OCI-LY3 (cell line): Measurements from ENCODE around the gene NKAIN2.
"Not testable (repeated sequence)": the region's sequence is repeated elsewhere in the genome, so short reads cannot be mapped to it uniquely, and the experiment has no call there.

Experiments
- H2AFZ ChIP-seq: fragments of 200-600, 300-600 bp; shearing (Covaris generic); 2 replicates; pipeline ENCODE4 v1.6.0; 2014; ENCODE audit warnings: antibody characterized with exemption, low read depth, low read length
- H3K27ac ChIP-seq: fragments of 200-600, 300-600 bp; sonication (generic); 2 replicates; pipeline ENCODE4 v1.5.1; 2014; ENCODE audit warnings: mild to moderate bottlenecking, low read length, moderate library complexity, mixed read lengths
- H3K27me3 ChIP-seq: fragments of 200-600, 300-600 bp; sonication (generic); 2 replicates; pipeline ENCODE4 v1.6.1; 2014; ENCODE audit warnings: low read depth, low read length, mixed read lengths
- H3K36me3 ChIP-seq: fragments of 200-600, 300-600 bp; sonication (generic); replicated peaks from 2 replicates; pipeline ENCODE3; 2014; ENCODE audit warnings: low read depth, low read length, mixed read lengths
- H3K4me1 ChIP-seq: fragments of 300-600, 200-600 bp; sonication (generic); 2 replicates; pipeline ENCODE4 v1.6.1; 2014; ENCODE audit warnings: low read length, mixed read lengths
- H3K4me2 ChIP-seq: fragments of 200-600, 300-600 bp; sonication (generic); 2 replicates; pipeline ENCODE4 v1.6.1; 2014; ENCODE audit warnings: low read length, mixed read lengths
- H3K4me3 ChIP-seq: fragments of 300-600, 200-600 bp; sonication (generic); 2 replicates; pipeline ENCODE4 v1.5.1; 2014; ENCODE audit warnings: antibody characterized with exemption, mild to moderate bottlenecking, low read length, moderate library complexity
- H3K79me2 ChIP-seq: fragments of 300-600, 200-600 bp; shearing (Covaris generic); 2 replicates; pipeline ENCODE4 v1.6.1; 2014; ENCODE audit warnings: mild to moderate bottlenecking, low read length, mixed read lengths
- H3K9ac ChIP-seq: fragments of 300-600, 200-600 bp; shearing (Covaris generic); 2 replicates; pipeline ENCODE4 v1.6.0; 2014; ENCODE audit warnings: mild to moderate bottlenecking, low read length, moderate library complexity
- H3K9me3 ChIP-seq: fragments of 200-600, 300-600 bp; shearing (Covaris generic); 2 replicates; pipeline ENCODE4 v1.6.1; 2014; ENCODE audit warnings: low read length, mixed read lengths; ENCODE audit not compliant: insufficient read depth
- H4K20me1 ChIP-seq: fragments of 200-600, 300-600 bp; sonication (generic); 2 replicates; pipeline ENCODE4 v1.6.1; 2016; ENCODE audit warnings: low read length, mixed read lengths; ENCODE audit not compliant: insufficient read depth
- EZH2phosphoT487 ChIP-seq: fragments of 200-600 bp; shearing (Covaris generic); IDR thresholded peaks from 2 replicates; pipeline ENCODE4 v1.6.1; 2018; ENCODE audit warnings: antibody characterized with exemption, mixed run types, low read depth
- TF ChIP-seq, protein P1 (sequence below): fragments of 200-600, 300-600 bp; sonication (generic); IDR thresholded peaks from 2 replicates; pipeline ENCODE4 v1.5.1; 2014; ENCODE audit warnings: antibody characterized with exemption, low read length, low read depth

The NKAIN2 gene

GRCh38 chr6:123980311-123980710 is 176.6 kb downstream of the NKAIN2 start:
- no peak overlapping the region for H3K4me2 ChIP-seq

GRCh38 chr6:123986938-123987337 is 183.3 kb downstream of the NKAIN2 start:
- peak overlapping the region; percentile 33; the same call in 1 of the 2 replicates for H3K9ac ChIP-seq
- no peak for TF ChIP-seq EZH2phosphoT487
- TF ChIP-seq, protein P1, sequence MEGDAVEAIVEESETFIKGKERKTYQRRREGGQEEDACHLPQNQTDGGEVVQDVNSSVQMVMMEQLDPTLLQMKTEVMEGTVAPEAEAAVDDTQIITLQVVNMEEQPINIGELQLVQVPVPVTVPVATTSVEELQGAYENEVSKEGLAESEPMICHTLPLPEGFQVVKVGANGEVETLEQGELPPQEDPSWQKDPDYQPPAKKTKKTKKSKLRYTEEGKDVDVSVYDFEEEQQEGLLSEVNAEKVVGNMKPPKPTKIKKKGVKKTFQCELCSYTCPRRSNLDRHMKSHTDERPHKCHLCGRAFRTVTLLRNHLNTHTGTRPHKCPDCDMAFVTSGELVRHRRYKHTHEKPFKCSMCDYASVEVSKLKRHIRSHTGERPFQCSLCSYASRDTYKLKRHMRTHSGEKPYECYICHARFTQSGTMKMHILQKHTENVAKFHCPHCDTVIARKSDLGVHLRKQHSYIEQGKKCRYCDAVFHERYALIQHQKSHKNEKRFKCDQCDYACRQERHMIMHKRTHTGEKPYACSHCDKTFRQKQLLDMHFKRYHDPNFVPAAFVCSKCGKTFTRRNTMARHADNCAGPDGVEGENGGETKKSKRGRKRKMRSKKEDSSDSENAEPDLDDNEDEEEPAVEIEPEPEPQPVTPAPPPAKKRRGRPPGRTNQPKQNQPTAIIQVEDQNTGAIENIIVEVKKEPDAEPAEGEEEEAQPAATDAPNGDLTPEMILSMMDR: no peak
- H3K36me3 ChIP-seq: no peaks in the 10 kb centered on the region
- H3K27me3 ChIP-seq: no peaks in the 10 kb centered on the region
- peak overlapping the region; percentile 60 for H3K4me2 ChIP-seq
- H3K27ac ChIP-seq: peak overlapping the region; percentile 84
- peak overlapping the region; percentile 80 for H2AFZ ChIP-seq
- H3K4me1 ChIP-seq: peaks cover 27% of the 10 kb centered on the region
- peak overlapping the region; percentile 42 for H3K4me3 ChIP-seq
- H4K20me1 ChIP-seq: no peaks in the 10 kb centered on the region
- H3K79me2 ChIP-seq: no peaks in the 10 kb centered on the region
- no peaks in the 10 kb centered on the region for H3K9me3 ChIP-seq

More at GRCh38 chr6:123980311-123980710, 176.6 kb downstream of the NKAIN2 start:
- Histone ChIP-seq H3K79me2 (no peaks in the 10 kb centered on the region), H2AFZ (no peak overlapping the region), H3K27me3 (no peaks in the 10 kb centered on the region), H4K20me1 (no peaks in the 10 kb centered on the region), H3K9me3 (no peaks in the 10 kb centered on the region), H3K27ac (no peak overlapping the region), H3K36me3 (no peaks in the 10 kb centered on the region), H3K9ac (no peak overlapping the region), H3K4me3 (no peak overlapping the region), H3K4me1 (peaks cover 1% of the 10 kb centered on the region)
- TF ChIP-seq, protein P1: no peak
- TF ChIP-seq EZH2phosphoT487: no peak

- not testable (repeated sequence) for H3K79me2 ChIP-seq, H3K36me3 ChIP-seq, H3K4me3 ChIP-seq, H2AFZ ChIP-seq, H3K9me3 ChIP-seq, H3K9ac ChIP-seq, H4K20me1 ChIP-seq, H3K27ac ChIP-seq, H3K4me2 ChIP-seq, H3K27me3 ChIP-seq
- peaks cover 27% of the 10 kb centered on the region for H3K4me1 ChIP-seq
Observed at GRCh38 chr6:123989918-123990317, 186.3 kb downstream of the NKAIN2 start.

DNA sequence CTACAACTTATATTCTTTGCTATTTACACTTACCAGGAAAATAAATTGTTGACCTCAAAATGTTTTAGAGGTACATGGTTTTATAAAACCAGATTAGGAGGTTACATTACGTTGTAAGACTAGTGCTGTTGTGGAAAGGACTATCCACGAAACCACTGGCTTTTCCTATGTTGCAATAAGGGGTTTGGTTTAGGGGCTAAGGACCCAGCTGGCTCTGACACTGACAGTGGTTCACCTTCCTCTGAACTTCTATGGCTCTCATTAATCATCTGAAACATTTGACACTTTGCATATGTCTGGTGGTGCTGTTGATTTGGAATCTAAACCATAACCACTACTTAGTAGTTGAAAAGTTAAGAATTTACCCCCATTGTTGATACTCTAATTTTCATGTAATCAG is 186.7 kb downstream of the NKAIN2 start:
- Histone ChIP-seq H3K4me1 (peaks cover 25% of the 10 kb centered on the region), H3K9ac (no peak overlapping the region), H2AFZ (no peak overlapping the region), H3K27ac (no peak overlapping the region), H3K36me3 (no peaks in the 10 kb centered on the region), H3K4me2 (no peak overlapping the region), H3K27me3 (no peaks in the 10 kb centered on the region), H3K4me3 (no peak overlapping the region), H3K9me3 (no peaks in the 10 kb centered on the region), H3K79me2 (no peaks in the 10 kb centered on the region), H4K20me1 (no peaks in the 10 kb centered on the region)
- TF ChIP-seq, protein P1: no peak
- TF ChIP-seq EZH2phosphoT487: no peak

DNA sequence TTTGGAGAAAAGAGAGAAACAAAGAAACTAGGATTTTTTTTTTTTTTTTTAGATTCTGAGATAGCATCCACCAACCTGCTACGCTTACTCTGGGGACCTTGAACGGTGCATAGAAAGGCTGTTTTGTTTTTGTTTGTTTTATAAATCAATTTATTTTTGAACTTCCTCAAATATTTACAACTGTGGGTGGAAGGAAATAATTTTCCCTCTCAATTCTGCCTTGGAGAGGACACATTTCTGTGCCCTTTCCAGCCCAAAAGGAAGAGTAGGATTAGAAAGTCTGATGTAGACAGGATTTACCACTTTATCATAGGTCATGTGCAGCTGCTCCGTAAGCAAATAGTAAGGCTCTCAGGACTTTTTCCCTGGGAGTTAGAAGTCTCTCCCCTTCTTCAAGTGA is 190.5 kb downstream of the NKAIN2 start:
- H3K27me3 ChIP-seq: no peaks in the 10 kb centered on the region
- no peaks in the 10 kb centered on the region for H3K36me3 ChIP-seq
- no peak overlapping the region for H3K4me2 ChIP-seq
- no peaks in the 10 kb centered on the region for H3K79me2 ChIP-seq
- no peaks in the 10 kb centered on the region for H4K20me1 ChIP-seq
- no peak overlapping the region for H3K4me3 ChIP-seq
- H3K4me1 ChIP-seq: no peaks in the 10 kb centered on the region
- no peak for TF ChIP-seq EZH2phosphoT487
- TF ChIP-seq, protein P1: no peak
- no peaks in the 10 kb centered on the region for H3K9me3 ChIP-seq
- no peak overlapping the region for H3K9ac ChIP-seq
- no peak overlapping the region for H2AFZ ChIP-seq
- no peak overlapping the region for H3K27ac ChIP-seq
